Transverse colon (tissue), 3 donors: ENCODE results near the gene VPS18.

Experiments
- POLR2A ChIP-seq: fragments of 450-650 bp; IDR thresholded peaks from one replicate; pipeline ENCODE4 v1.6.1; 2016; ENCODE audit warnings: antibody characterized with exemption, mild to moderate bottlenecking, moderate library complexity
- TF ChIP-seq, protein P1 (sequence below), 5 experiments: fragments of 200-600 bp in 3 of 5; fragments of 450-650 bp in 2 of 5; sonication (generic) in 3 of 5; IDR thresholded peaks; 1 replicate in 2 of 5; 2 replicates in 3 of 5; pipeline ENCODE4 v1.5.1; 2016 to 2017; ENCODE audit warnings: antibody characterized with exemption in 5 of 5, inconsistent platforms in 3 of 5, mild to moderate bottlenecking in 2 of 5, moderate library complexity in 1 of 5

DNA sequence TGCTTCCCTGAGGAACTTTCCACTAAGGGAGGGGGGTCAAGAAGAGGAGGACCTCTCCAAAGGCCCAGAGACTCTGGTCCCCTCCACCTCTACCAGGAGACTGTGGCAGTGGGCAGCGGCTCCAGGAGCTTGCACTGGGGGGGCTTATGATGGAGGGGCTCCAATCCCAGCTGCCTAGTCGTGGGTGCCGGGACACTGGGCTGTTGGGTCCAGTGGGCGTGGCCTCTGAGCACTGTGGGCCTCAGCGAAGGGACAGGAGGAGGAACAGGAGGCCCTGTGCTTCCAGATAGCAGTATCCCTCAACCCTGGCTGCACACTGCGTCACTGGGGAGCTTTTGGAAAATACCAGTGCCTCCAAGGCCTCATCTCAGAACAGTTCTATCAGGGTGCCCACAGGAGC, 21.4 kb downstream of the VPS18 start:
- TF ChIP-seq, protein P1, sequence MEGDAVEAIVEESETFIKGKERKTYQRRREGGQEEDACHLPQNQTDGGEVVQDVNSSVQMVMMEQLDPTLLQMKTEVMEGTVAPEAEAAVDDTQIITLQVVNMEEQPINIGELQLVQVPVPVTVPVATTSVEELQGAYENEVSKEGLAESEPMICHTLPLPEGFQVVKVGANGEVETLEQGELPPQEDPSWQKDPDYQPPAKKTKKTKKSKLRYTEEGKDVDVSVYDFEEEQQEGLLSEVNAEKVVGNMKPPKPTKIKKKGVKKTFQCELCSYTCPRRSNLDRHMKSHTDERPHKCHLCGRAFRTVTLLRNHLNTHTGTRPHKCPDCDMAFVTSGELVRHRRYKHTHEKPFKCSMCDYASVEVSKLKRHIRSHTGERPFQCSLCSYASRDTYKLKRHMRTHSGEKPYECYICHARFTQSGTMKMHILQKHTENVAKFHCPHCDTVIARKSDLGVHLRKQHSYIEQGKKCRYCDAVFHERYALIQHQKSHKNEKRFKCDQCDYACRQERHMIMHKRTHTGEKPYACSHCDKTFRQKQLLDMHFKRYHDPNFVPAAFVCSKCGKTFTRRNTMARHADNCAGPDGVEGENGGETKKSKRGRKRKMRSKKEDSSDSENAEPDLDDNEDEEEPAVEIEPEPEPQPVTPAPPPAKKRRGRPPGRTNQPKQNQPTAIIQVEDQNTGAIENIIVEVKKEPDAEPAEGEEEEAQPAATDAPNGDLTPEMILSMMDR (IDR thresholded peaks at IDR 0.05), result no peak
- no peak for TF ChIP-seq POLR2A
